KMS-11 (cell line): ENCODE measurements around the gene C9orf50.

Source experiments
- H2AFZ ChIP-seq: fragments of 200-600 bp; sonication (generic); 2 replicates; pipeline ENCODE4 v1.6.1; 2016; ENCODE audit warnings: antibody characterized with exemption, mixed run types, low read depth
- H3K27ac ChIP-seq: fragments of 200-600 bp; sonication (generic); 2 replicates; pipeline ENCODE4 v1.6.1; 2016; ENCODE audit warnings: mild to moderate bottlenecking, mixed run types
- H3K27me3 ChIP-seq: fragments of 200-600 bp; sonication (generic); 2 replicates; pipeline ENCODE4 v1.6.1; 2017; ENCODE audit warnings: mild to moderate bottlenecking, low read depth, mixed run types, moderate library complexity; ENCODE audit not compliant: insufficient read depth
- H3K36me3 ChIP-seq: fragments of 200-600 bp; sonication (generic); 2 replicates; pipeline ENCODE4 v1.6.1; 2017; ENCODE audit warnings: mild to moderate bottlenecking, mixed run types; ENCODE audit not compliant: insufficient read depth
- H3K4me1 ChIP-seq: fragments of 200-600 bp; sonication (generic); 2 replicates; pipeline ENCODE4 v1.6.1; 2016; ENCODE audit warnings: mild to moderate bottlenecking, low read depth, mixed run types; ENCODE audit not compliant: poor library complexity, severe bottlenecking
- H3K4me2 ChIP-seq: fragments of 200-600 bp; sonication (generic); 2 replicates; pipeline ENCODE4 v1.7.0; 2016; ENCODE audit warnings: mild to moderate bottlenecking, mixed run types
- H3K4me3 ChIP-seq: fragments of 200-600 bp; sonication (generic); IDR thresholded peaks from 2 replicates; pipeline ENCODE4 v1.6.1; 2017; ENCODE audit warnings: low read depth, low read length, mixed read lengths; ENCODE audit not compliant: insufficient read depth
- H3K79me2 ChIP-seq: fragments of 200-600 bp; sonication (generic); 2 replicates; pipeline ENCODE4 v1.6.1; 2016; ENCODE audit warnings: low read depth, mixed run types; ENCODE audit not compliant: insufficient read depth
- H3K9ac ChIP-seq: fragments of 200-600 bp; sonication (generic); 2 replicates; pipeline ENCODE4 v1.6.1; 2016; ENCODE audit warnings: mild to moderate bottlenecking, mixed run types
- H4K20me1 ChIP-seq: fragments of 200-600 bp; sonication (generic); 2 replicates; pipeline ENCODE4 v1.6.1; 2016; ENCODE audit warnings: mild to moderate bottlenecking, mixed run types; ENCODE audit not compliant: insufficient read depth
- CTCF ChIP-seq: fragments of 200-600 bp; sonication (generic); conservative IDR thresholded peaks from 2 replicates; pipeline ENCODE4 v1.6.1; 2017; ENCODE audit warnings: low read depth, mild to moderate bottlenecking, antibody characterized with exemption, low read length, moderate library complexity, mixed read lengths

C9orf50 gene

GRCh38 chr9:129580211-129580915 is 40.5 kb downstream of the C9orf50 start:
- no peak overlapping the region for H3K4me3 ChIP-seq
- H3K27ac ChIP-seq = peak overlapping the region; percentile 63
- no peaks in the 10 kb centered on the region for H3K36me3 ChIP-seq
- no peaks in the 10 kb centered on the region for H4K20me1 ChIP-seq
- peak overlapping the region; percentile 31; the same call in 1 of the 2 replicates for H3K9ac ChIP-seq
- no peak for TF ChIP-seq CTCF
- H3K4me1 ChIP-seq = peaks cover 67% of the 10 kb centered on the region
- 0 out of 2 replicates have a peak, but pooled peaks cover 7% of the 10 kb centered on the region for H3K79me2 ChIP-seq
- H2AFZ ChIP-seq = peak overlapping the region; percentile 8; the same call in 1 of the 2 replicates
- no peaks in the 10 kb centered on the region for H3K27me3 ChIP-seq
- H3K4me2 ChIP-seq = peak overlapping the region; percentile 61

- no peaks in the 10 kb centered on the region for H3K36me3 ChIP-seq
- TF ChIP-seq CTCF = no peak
- H3K27ac ChIP-seq = peak overlapping the region; percentile 63; the same call in 1 of the 2 replicates
- H2AFZ ChIP-seq = no peak overlapping the region
- H4K20me1 ChIP-seq = no peaks in the 10 kb centered on the region
- no peak overlapping the region for H3K9ac ChIP-seq
- H3K79me2 ChIP-seq = 0 out of 2 replicates have a peak, but pooled peaks cover 7% of the 10 kb centered on the region
- H3K4me2 ChIP-seq = peak overlapping the region; percentile 61; the same call in 1 of the 2 replicates
- H3K4me3 ChIP-seq = no peak overlapping the region
- H3K4me1 ChIP-seq = peaks cover 62% of the 10 kb centered on the region
- H3K27me3 ChIP-seq = no peaks in the 10 kb centered on the region
Measured at GRCh38 chr9:129579294-129579693, 41.6 kb downstream of the C9orf50 start.

DNA sequence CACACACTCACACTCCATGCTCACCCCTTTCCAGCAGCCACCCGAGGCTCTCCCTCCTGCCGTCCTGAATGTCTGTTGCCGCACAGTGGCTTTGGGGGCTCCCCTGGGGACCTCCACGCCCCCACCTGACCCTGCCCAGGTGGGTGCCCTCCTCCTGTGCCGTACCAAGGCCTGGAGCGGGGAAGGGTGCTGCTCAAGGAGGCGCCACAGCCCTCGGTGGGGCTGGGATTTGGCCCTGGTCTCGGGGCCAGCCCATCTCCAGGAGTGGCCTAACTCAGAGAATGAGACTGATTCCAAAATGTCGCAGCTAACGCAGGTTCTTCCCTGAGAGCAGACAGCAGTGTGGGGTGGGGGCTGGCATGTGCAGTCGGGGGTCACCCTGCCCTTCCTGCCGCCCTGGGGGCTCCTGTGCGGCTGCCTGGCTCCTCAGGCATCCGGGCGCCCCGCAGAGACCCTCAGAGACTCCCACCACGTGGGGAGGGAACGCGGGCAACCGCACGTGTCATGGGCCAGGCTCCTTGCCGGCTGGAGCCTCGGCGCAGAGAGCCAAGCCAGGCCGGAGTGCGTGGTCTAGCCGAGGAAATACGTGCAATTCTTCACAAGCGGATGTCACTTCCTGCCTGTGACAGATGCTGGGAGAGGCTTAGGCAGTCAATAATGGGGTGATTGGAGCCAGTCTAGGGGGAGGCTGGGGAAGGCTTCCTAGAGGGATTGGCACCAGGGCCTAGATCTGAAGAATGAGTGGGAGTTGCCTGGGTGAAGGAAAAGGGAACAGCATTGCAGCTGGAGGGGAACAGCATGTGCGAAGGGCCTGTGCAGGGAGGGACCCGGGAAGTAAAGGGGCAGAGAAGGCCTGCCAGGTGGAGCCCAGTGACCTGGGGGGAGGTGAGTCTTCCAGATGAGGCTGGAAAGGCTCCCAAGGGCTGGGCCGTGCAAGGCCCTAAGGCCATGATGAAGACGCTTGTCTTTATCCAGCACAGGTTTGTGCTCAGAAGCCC is 44.1 kb downstream of the C9orf50 start:
- TF ChIP-seq CTCF = no peak
- H3K9ac ChIP-seq = no peak overlapping the region
- no peak overlapping the region for H3K4me3 ChIP-seq
- H3K36me3 ChIP-seq = no peaks in the 10 kb centered on the region
- no peak overlapping the region for H3K4me2 ChIP-seq
- 0 out of 2 replicates have a peak, but pooled peaks cover 7% of the 10 kb centered on the region for H3K79me2 ChIP-seq
- no peak overlapping the region for H2AFZ ChIP-seq
- H3K27me3 ChIP-seq = no peaks in the 10 kb centered on the region
- H3K27ac ChIP-seq = no peak overlapping the region
- H4K20me1 ChIP-seq = no peaks in the 10 kb centered on the region
- H3K4me1 ChIP-seq = peaks cover 39% of the 10 kb centered on the region

DNA sequence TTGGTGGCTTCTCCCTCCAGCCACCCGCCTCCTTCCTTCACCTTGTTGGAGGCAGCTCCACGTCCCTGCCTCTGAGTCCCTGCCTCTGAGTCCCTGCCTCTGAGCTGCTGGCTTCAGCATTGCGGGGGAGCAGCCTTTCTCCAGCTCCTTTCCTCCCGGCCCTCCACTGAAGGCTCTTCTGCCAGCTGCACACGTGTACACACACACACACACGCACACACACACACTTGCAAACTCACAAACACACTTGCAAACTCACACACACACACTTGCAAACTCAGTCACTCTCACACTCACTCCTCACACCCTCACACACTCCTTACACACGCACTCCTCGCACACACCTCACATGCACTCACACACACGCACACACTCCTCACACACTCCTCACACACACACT is 45.1 kb downstream of the C9orf50 start:
- Histone ChIP-seq H3K9ac (no peak overlapping the region), H4K20me1 (no peaks in the 10 kb centered on the region), H2AFZ (no peak overlapping the region), H3K4me3 (no peak overlapping the region), H3K4me1 (peaks cover 32% of the 10 kb centered on the region), H3K4me2 (no peak overlapping the region), H3K79me2 (no peaks in the 10 kb centered on the region), H3K27me3 (no peaks in the 10 kb centered on the region), H3K27ac (no peak overlapping the region), H3K36me3 (no peaks in the 10 kb centered on the region)
- TF ChIP-seq CTCF = no peak
